Measurements from ENCODE around the gene FRMPD2.

The FRMPD2 gene, protein sequence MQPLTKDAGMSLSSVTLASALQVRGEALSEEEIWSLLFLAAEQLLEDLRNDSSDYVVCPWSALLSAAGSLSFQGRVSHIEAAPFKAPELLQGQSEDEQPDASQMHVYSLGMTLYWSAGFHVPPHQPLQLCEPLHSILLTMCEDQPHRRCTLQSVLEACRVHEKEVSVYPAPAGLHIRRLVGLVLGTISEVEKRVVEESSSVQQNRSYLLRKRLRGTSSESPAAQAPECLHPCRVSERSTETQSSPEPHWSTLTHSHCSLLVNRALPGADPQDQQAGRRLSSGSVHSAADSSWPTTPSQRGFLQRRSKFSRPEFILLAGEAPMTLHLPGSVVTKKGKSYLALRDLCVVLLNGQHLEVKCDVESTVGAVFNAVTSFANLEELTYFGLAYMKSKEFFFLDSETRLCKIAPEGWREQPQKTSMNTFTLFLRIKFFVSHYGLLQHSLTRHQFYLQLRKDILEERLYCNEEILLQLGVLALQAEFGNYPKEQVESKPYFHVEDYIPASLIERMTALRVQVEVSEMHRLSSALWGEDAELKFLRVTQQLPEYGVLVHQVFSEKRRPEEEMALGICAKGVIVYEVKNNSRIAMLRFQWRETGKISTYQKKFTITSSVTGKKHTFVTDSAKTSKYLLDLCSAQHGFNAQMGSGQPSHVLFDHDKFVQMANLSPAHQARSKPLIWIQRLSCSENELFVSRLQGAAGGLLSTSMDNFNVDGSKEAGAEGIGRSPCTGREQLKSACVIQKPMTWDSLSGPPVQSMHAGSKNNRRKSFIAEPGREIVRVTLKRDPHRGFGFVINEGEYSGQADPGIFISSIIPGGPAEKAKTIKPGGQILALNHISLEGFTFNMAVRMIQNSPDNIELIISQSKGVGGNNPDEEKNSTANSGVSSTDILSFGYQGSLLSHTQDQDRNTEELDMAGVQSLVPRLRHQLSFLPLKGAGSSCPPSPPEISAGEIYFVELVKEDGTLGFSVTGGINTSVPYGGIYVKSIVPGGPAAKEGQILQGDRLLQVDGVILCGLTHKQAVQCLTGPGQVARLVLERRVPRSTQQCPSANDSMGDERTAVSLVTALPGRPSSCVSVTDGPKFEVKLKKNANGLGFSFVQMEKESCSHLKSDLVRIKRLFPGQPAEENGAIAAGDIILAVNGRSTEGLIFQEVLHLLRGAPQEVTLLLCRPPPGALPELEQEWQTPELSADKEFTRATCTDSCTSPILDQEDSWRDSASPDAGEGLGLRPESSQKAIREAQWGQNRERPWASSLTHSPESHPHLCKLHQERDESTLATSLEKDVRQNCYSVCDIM (N-terminal part only)

DNA sequence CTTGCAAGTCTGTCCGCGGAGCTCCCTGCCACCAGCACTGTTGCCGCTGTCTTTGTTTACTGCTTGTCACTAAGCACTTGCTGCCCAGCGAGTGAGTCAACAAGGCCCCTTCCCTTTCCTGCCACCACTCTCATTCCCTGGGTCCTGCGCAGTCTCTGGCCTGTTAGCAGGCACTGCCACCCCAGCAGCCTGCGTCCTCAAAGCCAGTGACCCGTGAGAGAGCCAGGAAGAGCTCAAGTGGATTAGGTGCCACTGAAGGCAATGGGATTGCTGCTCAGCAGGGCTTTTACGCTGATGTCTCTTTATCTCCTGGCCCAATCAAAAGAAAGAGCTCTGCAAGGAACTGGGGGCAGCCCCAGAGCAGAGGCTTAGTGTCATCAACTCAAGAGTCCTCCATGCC is at the start of gene FRMPD2:
FRMPD2 (minus strand) TSS at position 61 of the 400 bp plus-strand sequence. CDS start 129 bp downstream, outside the sequence.
- DNase-seq (ENCODE audit: low read depth in 2 of 3, low spot score in 1 of 3) = no peak

DNA sequence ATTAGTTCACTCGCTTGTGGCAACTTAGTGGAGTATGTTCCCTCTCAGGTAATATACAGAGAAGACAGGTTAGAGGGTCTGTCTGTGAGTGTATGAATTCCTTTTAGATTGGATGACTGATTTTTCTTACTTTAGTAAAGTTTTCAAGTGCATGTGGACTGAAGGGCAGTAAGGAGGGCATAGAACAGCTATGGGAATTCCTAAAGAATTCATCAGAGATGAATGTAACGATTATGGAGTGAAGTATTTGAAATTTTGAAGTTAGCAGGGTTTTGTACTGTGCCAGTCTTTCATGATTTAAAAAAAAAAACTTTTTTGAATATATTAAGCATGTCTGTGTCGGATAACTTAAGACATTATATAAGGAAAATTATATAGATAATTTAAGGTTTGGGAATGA is 47.5 kb upstream of the FRMPD2 start:
- no peak for DNase-seq (ENCODE audit: low read depth in 2 of 3, low spot score in 1 of 3)

DNA sequence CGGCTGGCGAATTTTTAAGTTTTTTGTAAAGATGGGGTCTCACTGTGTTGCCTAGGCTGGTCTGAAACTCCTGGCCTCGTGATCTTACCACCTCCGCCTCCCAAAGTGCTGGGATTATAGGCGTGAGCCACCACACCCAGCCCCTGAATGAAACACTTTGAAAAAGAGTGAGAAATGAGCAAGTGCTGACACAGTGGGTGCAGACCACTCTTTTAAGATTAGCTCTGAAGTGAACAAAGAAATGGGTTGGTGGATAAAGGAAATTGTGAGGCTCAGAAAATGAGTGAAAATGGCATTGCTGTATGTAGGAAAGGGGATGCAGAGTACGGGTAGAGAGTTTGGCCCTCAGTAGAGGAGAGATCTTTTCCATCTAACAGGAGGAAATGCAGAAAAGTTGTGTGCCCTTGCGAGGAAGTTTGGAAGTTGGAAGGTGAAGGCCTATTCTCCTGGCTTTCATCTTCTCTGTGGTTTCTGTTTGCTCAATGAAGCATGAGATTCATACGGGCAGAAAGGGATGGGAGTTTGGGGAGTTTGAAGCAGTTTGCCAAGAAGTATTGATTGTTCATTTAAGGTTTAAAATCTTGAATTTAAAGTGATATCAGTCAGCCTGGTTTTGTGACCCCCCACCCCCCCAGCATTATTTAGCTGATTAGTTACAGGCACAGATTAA is 43.0 kb upstream of the FRMPD2 start:
- no peak for DNase-seq (ENCODE audit: low read depth in 2 of 3, low spot score in 1 of 3)

DNA sequence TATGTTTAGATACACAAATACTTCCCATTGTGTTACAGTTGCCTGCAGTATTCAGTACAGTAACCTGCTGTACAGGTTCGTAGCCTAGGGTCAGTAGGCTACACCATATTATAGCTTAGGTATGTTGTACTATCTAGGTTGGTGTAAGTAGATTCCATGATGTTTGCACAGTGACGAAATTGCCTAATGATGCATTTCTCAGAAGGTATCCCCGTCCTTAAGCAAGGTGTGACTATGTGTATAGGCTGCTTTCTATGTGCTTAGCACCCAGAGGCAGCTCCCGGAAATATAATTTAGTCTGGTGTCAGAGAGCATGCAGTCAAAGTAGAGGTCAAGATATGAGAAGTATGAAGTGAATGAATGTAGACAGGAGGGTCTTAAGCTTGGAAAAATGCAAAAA is 41.7 kb upstream of the FRMPD2 start:
- DNase-seq (ENCODE audit: low read depth in 2 of 3, low spot score in 1 of 3) = no peak

DNA sequence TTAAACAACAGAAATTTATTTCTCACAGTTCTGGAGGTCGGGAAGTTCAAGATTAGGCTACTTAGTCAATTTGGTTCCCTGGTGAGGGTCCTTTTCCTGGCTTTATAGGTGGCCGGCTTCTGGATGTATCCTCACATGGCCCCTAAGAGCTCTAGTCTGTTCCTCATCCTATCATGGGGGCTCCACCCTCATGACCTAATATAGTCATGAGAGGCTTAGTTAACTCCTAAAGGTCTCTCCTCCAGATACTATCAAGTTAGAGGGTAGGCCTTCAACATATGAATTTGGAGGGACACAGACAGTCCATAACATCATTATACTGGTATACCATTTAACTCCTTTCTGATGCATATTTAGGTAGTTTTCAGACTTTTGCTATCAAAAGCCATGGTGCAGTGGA is 39.6 kb upstream of the FRMPD2 start:
- DNase-seq (ENCODE audit: low read depth in 2 of 3, low spot score in 1 of 3) = no peak

GRCh38 chr10:48309711-48310226 is 35.3 kb upstream of the FRMPD2 start:
- DNase-seq (ENCODE audit: low read depth in 2 of 3, low spot score in 1 of 3) = no peak

- no peak for DNase-seq (ENCODE audit: low read depth in 2 of 3, low spot score in 1 of 3)
Observed at GRCh38 chr10:48307711-48308018, 33.2 kb upstream of the FRMPD2 start.

DNA sequence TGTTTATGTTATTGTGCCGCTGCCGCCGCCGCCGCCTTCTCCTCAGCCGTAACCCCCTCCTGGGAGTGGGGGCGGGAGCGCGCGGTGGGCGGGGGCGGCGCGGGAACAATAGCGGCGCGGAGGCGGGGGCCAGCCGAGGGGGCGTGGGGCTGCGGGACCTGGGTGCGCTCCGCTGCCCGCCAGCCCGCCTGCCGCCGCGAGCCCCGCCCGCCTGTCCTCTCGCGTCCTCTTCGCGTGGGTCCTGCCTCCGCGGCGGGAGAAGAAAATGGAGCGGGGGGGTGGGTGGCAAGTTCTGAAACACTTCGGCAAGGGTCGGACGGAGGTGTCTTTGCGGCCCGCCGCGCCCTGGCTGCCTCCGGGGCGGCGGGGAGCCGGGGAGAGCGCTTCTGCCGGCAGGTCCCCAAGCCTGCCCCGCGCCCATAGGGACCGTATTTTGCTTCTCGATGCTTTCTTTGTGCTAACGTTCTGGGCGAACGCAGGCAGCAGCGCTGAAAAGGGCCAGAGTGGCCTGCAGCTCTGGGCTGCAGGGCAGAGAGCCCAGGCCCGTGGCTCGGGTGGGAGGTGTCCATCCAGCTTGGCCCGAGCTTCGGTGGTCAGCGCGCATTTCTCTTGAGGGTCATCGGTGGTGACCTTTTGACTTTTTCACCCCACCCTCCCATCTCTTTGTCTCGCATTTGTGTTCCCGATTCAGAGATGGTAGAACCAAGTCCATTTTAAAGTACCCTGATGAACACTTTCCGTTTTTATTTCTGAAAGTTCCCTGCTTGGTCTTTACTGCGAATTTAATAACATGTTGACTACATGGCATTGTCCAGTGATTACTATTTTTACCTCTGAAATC is 32.6 kb upstream of the FRMPD2 start:
- peak; percentile 8 to 42 (median 17) for DNase-seq (ENCODE audit: low read depth in 2 of 3, low spot score in 1 of 3)

DNA sequence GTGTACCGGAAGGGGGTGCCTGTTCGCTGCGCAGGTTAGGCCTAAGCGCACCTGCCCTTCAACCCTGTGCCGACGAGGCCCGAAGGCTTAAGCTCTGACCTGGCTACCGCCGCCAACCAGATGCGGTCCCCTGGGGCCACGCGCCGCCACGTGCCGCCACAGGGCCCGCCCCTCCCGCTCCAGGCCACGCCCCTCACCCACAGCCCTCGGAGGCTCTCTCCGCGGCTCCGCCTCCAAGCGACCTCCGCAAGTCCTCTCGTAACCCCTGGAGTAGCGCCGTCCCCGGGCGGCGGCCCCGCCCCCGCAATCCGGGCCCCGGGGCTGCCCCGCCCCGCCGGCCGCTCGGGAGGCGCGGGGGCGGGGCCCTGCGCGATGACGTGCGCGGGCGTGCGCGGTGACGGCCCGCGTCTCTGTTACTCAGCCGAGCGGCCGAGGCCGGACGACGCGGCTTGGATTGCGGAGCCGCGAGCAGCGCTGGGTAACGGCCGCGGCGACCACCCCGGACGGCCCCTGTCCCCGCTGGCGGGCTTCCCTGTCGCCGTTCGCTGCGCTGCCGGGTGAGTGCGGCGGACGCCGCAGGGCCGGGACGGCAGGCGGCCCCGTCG is 31.9 kb upstream of the FRMPD2 start, which contains the start of gene MAPK8:
MAPK8 (plus strand) TSS at position 413 of the 605 bp plus-strand sequence. CDS start 94,984 bp downstream, outside the sequence.
- peak; percentile 82 to 87 (median 84) for DNase-seq (ENCODE audit: low read depth in 2 of 3, low spot score in 1 of 3)

GRCh38 chr10:48305905-48306264 is 31.4 kb upstream of the FRMPD2 start:
- no peak for DNase-seq (ENCODE audit: low read depth in 2 of 3, low spot score in 1 of 3)

GRCh38 chr10:48302515-48303476 is 28.3 kb upstream of the FRMPD2 start:
- DNase-seq (ENCODE audit: low read depth in 2 of 3, low spot score in 1 of 3) = no peak

DNA sequence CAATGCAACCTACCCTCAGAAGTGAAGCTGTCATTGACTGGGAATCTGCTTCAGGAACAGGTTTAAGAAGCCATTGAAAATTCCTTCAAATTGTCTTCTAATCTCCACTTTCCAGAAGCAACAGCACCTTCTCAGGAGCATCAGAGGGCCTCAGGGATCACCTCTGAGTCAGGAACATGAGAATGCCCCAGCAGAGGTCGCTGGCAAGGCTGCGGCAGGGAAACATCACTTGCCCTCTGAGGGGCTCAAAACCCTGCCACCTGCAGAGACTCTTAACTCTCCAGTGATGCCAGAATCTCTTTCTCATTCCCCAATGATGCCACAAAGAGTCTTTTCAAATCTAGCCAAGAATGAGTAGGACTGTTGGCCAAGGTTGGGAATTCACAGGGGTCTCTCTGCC is 26.1 kb upstream of the FRMPD2 start:
- no peak for DNase-seq (ENCODE audit: low read depth in 2 of 3, low spot score in 1 of 3)

GRCh38 chr10:48299692-48300091 is 25.2 kb upstream of the FRMPD2 start:
- no peak for DNase-seq (ENCODE audit: low read depth in 2 of 3, low spot score in 1 of 3)

GRCh38 chr10:48299066-48299465 is 24.6 kb upstream of the FRMPD2 start:
- DNase-seq (ENCODE audit: low read depth in 2 of 3, low spot score in 1 of 3) = no peak

DNA sequence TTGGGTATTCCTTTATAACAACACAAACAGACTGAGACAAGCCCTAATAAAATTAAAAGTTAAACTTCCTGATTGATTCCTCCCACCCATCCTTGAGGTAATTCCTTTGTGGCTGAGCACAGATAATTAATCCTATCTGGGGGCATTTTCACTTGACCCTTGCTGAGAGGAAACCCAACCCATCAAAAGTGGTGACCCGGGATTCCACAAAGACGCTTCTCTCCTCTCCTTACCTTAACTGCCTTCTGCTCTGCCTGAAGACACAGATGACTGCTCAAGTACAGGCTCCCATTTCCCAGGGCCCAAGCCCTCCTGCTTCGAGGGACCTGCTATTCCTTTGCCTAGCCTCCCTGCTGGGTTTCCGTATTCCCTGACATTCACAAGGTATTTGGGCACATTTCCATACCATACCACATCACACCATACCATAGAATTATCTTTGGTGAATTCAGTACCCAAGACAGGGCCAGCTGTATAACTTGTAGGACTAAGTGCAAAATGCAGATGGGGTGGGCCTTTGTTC is 22.1 kb upstream of the FRMPD2 start:
- no peak for DNase-seq (ENCODE audit: low read depth in 2 of 3, low spot score in 1 of 3)

DNA sequence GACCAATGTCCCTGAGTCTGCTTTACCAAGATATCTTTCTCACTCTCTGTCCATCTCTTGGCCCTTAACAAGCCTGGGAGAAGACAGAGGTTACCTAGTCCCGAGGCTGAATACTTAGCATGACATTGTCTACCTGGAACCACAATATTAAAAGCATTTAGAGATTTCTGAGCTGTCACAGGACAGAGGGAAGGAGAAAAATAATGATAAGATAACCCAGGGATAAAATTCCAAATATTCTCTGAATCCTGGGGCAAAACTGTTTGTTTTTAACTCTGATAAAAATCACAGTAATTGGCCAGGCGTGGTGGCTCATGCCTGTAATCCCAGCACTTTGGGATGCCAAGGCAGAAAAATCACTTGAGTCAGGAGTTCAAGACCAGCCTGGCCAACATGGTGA is 19.9 kb upstream of the FRMPD2 start:
- DNase-seq (ENCODE audit: low read depth in 2 of 3, low spot score in 1 of 3) = no peak

- DNase-seq (ENCODE audit: low read depth in 2 of 3, low spot score in 1 of 3) = no peak
Observed at GRCh38 chr10:48292616-48293015, 18.1 kb upstream of the FRMPD2 start.

- no peak for DNase-seq (ENCODE audit: low read depth in 2 of 3, low spot score in 1 of 3)
Observed at GRCh38 chr10:48291190-48291589, 16.7 kb upstream of the FRMPD2 start.
